ENCODE measurements around the gene SLC13A3. TPM values are rescaled to one million over a fixed set of nuclear protein-coding genes. Genes with fewer than 3 reads are reported as not detected.

SLC13A3 gene
- total and polyA plus RNA-seq, 4 donors: 1.5 to 10.7 (median 8.3) TPM

- peak overlapping the region; percentile 89 to 92 for H3K9ac ChIP-seq (ENCODE audit: low read depth in 1 of 2, low read length in 2 of 2)
- H3K9me3 ChIP-seq (ENCODE audit: control insufficient read depth in 4 of 4, low read length in 3 of 4): no peaks in the 10 kb centered on the region
- H3K4me3 ChIP-seq (ENCODE audit: low read depth in 1 of 3, low read length in 3 of 3): peak overlapping the region; percentile 68 to 93 (median 89)
- no peak for TF ChIP-seq ZBTB33 (IDR thresholded peaks at IDR 0.05)
- no peak for TF ChIP-seq ATF3 (IDR thresholded peaks at IDR 0.05)
- TF ChIP-seq JUND (IDR thresholded peaks at IDR 0.05): no peak
- peak overlapping the region; percentile 96 for H3K27ac ChIP-seq (ENCODE audit: low read depth in 1 of 2, low read length in 2 of 2)
- WGBS: 19% methylated on average over 20 of the region's 20 CpGs
- no peaks in the 10 kb centered on the region for H3K27me3 ChIP-seq (ENCODE audit: control insufficient read depth in 4 of 4, insufficient read depth in 4 of 4, low read length in 3 of 4)
- peaks cover 0 to 7% (median 4%) of the 10 kb centered on the region in 4 donors for H3K36me3 ChIP-seq (ENCODE audit: control insufficient read depth in 4 of 4, insufficient read depth in 3 of 4, low read depth in 1 of 4, low read length in 3 of 4)
- H3K4me1 ChIP-seq (ENCODE audit: control insufficient read depth in 4 of 4, insufficient read depth in 4 of 4, low read length in 3 of 4): peaks cover under 1 to 27% (median 12%) of the 10 kb centered on the region in 4 donors
- DNase-seq (ENCODE audit: low spot score): no peak
Measured at GRCh38 chr20:46688151-46689081, 37.2 kb upstream of the SLC13A3 start.

DNA sequence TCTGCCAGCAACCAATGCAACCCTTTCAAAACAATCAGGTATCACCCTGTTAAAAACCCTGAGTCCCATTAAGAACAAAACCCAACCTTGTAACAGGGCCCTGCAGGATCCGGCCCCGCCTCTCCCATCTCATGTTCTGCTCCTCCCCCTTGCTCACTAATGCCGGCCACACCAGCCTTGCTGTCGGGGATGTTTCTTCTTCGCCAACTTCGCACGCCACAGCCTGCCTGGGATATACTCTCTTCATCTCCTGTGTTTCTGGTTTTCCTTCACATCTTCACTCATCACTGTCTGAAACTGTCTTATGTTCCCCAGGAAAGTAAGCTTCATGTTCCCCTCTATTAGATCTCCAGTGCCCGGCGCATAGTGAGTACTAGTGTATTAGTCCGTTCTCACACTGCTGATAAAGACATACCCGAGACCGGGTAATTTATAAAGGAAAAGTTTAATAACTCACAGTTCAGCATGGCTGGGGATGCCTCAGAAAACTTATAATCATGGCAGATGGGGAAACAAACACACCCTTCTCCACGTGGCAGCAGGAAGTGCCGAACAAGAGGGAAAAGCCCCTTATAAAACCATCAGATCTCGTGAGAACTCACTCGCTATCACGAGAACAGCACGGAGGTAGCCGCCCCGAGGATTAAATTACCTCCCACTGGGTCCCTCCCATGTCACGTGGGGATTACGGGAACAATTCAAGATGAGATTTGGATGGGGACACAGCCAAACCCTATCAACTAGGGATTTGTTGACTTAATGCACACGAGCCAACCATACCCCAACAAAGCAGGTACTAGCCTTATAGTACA is 32.9 kb upstream of the SLC13A3 start:
- peak overlapping the region; percentile 40 to 69 (median 49) for H3K4me3 ChIP-seq (ENCODE audit: low read depth in 1 of 3, low read length in 3 of 3)
- peaks cover 6 to 42% (median 26%) of the 10 kb centered on the region in 4 donors for H3K4me1 ChIP-seq (ENCODE audit: control insufficient read depth in 4 of 4, insufficient read depth in 4 of 4, low read length in 3 of 4)
- peaks cover 0 to 7% (median 4%) of the 10 kb centered on the region in 4 donors for H3K36me3 ChIP-seq (ENCODE audit: control insufficient read depth in 4 of 4, insufficient read depth in 3 of 4, low read depth in 1 of 4, low read length in 3 of 4)
- no peak overlapping the region for H3K9ac ChIP-seq (ENCODE audit: low read depth in 1 of 2, low read length in 2 of 2)
- no peaks in the 10 kb centered on the region for H3K27me3 ChIP-seq (ENCODE audit: control insufficient read depth in 4 of 4, insufficient read depth in 4 of 4, low read length in 3 of 4)
- 51% methylated on average over 23 of the region's 23 CpGs for WGBS
- no peak for DNase-seq (ENCODE audit: low spot score)
- no peaks in the 10 kb centered on the region for H3K9me3 ChIP-seq (ENCODE audit: control insufficient read depth in 4 of 4, low read length in 3 of 4)
- no peak for TF ChIP-seq SP1 (IDR thresholded peaks at IDR 0.05)
- TF ChIP-seq ZBTB33 (IDR thresholded peaks at IDR 0.05): peak; percentile 98
- TF ChIP-seq ATF3 (IDR thresholded peaks at IDR 0.05): no peak
- no peak for TF ChIP-seq EGR1 (IDR thresholded peaks at IDR 0.05; ENCODE audit: low read depth in 2 of 2)
- no peak for TF ChIP-seq NR2F2 (IDR thresholded peaks at IDR 0.05)
- TF ChIP-seq, protein P1, sequence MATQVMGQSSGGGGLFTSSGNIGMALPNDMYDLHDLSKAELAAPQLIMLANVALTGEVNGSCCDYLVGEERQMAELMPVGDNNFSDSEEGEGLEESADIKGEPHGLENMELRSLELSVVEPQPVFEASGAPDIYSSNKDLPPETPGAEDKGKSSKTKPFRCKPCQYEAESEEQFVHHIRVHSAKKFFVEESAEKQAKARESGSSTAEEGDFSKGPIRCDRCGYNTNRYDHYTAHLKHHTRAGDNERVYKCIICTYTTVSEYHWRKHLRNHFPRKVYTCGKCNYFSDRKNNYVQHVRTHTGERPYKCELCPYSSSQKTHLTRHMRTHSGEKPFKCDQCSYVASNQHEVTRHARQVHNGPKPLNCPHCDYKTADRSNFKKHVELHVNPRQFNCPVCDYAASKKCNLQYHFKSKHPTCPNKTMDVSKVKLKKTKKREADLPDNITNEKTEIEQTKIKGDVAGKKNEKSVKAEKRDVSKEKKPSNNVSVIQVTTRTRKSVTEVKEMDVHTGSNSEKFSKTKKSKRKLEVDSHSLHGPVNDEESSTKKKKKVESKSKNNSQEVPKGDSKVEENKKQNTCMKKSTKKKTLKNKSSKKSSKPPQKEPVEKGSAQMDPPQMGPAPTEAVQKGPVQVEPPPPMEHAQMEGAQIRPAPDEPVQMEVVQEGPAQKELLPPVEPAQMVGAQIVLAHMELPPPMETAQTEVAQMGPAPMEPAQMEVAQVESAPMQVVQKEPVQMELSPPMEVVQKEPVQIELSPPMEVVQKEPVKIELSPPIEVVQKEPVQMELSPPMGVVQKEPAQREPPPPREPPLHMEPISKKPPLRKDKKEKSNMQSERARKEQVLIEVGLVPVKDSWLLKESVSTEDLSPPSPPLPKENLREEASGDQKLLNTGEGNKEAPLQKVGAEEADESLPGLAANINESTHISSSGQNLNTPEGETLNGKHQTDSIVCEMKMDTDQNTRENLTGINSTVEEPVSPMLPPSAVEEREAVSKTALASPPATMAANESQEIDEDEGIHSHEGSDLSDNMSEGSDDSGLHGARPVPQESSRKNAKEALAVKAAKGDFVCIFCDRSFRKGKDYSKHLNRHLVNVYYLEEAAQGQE (IDR thresholded peaks at IDR 0.05): no peak
- no peak for TF ChIP-seq GABPA (IDR thresholded peaks at IDR 0.05 in 1 of 2, conservative IDR thresholded peaks at IDR 0.05 in 1 of 2)
- TF ChIP-seq RXRA (IDR thresholded peaks at IDR 0.05): no peak
- TF ChIP-seq TAF1 (conservative IDR thresholded peaks at IDR 0.05): peak; percentile 72
- no peak for TF ChIP-seq FOXA2 (IDR thresholded peaks at IDR 0.05)
- TF ChIP-seq JUND (IDR thresholded peaks at IDR 0.05): no peak
- no peak for TF ChIP-seq MAX (IDR thresholded peaks at IDR 0.05)
- TF ChIP-seq FOXA1 (IDR thresholded peaks at IDR 0.05): no peak
- no peak for TF ChIP-seq HNF4A (conservative IDR thresholded peaks at IDR 0.05)
- TF ChIP-seq, protein P2, sequence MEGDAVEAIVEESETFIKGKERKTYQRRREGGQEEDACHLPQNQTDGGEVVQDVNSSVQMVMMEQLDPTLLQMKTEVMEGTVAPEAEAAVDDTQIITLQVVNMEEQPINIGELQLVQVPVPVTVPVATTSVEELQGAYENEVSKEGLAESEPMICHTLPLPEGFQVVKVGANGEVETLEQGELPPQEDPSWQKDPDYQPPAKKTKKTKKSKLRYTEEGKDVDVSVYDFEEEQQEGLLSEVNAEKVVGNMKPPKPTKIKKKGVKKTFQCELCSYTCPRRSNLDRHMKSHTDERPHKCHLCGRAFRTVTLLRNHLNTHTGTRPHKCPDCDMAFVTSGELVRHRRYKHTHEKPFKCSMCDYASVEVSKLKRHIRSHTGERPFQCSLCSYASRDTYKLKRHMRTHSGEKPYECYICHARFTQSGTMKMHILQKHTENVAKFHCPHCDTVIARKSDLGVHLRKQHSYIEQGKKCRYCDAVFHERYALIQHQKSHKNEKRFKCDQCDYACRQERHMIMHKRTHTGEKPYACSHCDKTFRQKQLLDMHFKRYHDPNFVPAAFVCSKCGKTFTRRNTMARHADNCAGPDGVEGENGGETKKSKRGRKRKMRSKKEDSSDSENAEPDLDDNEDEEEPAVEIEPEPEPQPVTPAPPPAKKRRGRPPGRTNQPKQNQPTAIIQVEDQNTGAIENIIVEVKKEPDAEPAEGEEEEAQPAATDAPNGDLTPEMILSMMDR (IDR thresholded peaks at IDR 0.05; ENCODE audit: low read depth, low read length, missing input control): no peak
- TF ChIP-seq RAD21 (IDR thresholded peaks at IDR 0.05): no peak
- peak; percentile 55 for TF ChIP-seq YY1 (IDR thresholded peaks at IDR 0.05)
- no peak for TF ChIP-seq HNF4G (IDR thresholded peaks at IDR 0.05)
- H3K27ac ChIP-seq (ENCODE audit: low read depth in 1 of 2, low read length in 2 of 2): peak overlapping the region; percentile 5 to 63

All from liver (tissue), 9 donors.